Testis (tissue), 3 donors: Measurements from ENCODE around the gene LUZP2. TPM values are rescaled to one million over a fixed set of nuclear protein-coding genes. Genes with fewer than 3 reads are reported as not detected.

Source experiments
- DNase-seq: peaks from one replicate; pipeline ENCODE4 v3.0.0-alpha.2; 2019
- H3K27ac ChIP-seq, 2 donors: fragments of 200-600 bp; sonication (generic); one replicate each; pipeline ENCODE4 v1.5.1; 2019
- H3K27me3 ChIP-seq: fragments of 200-600 bp; sonication (generic); one replicate; pipeline ENCODE4 v1.5.1; 2019
- H3K36me3 ChIP-seq: fragments of 200-600 bp; sonication (generic); one replicate; pipeline ENCODE4 v1.5.1; 2017; ENCODE audit warnings: low read depth; ENCODE audit errors: missing control alignments
- H3K4me1 ChIP-seq: fragments of 200-600 bp; sonication (generic); one replicate; pipeline ENCODE4 v1.5.1; 2019
- H3K4me3 ChIP-seq, 2 donors: fragments of 200-600 bp; sonication (generic); one replicate each; pipeline ENCODE4 v1.5.1; 2017 to 2019
- H3K9me3 ChIP-seq: fragments of 200-600 bp; sonication (generic); one replicate; pipeline ENCODE4 v1.5.1; 2017
- CTCF ChIP-seq, 3 experiments: fragments of 450-650 bp in 2 of 3; fragments of 200-600 bp in 1 of 3; sonication (generic) in 1 of 3; IDR thresholded peaks; one replicate each; pipeline ENCODE4 v1.5.1; 2016 to 2019; ENCODE audit warnings: antibody characterized with exemption in 3 of 3, mild to moderate bottlenecking in 2 of 3, moderate library complexity in 1 of 3
- POLR2A ChIP-seq: fragments of 450-650 bp; IDR thresholded peaks from one replicate; pipeline ENCODE4 v1.6.1; 2017; ENCODE audit warnings: antibody characterized with exemption, mild to moderate bottlenecking, moderate library complexity
- WGBS, 2 donors: methylation state at CpG; one replicate each; pipeline ENCODE4 v1.1.5; 2018; 5-methylcytosine and 5-hydroxymethylcytosine counted together
- intact Hi-C: fragments of 100-400 bp; cut with DNase I; formaldehyde crosslinking; loops from one replicate; pipeline ENCODE4 v1.15.1; 2023; ENCODE audit warnings: low total_unique reads
- polyA plus RNA-seq: library from polyadenylated mRNA; stranded (reverse); fragments of 350-450 nt; fragmentation: Illumina TruSeq; extraction: RNeasy Lipid Tissue Mini Kit (QIAGEN cat#74804); gene quantifications from one replicate; pipeline ENCODE4 v1.2.3, GENCODE V29; 2014; ENCODE audit warnings: low read depth, low replicate concordance; ENCODE audit not compliant: insufficient read depth
- total RNA-seq, 2 donors: library from RNA; depleted of rRNA; stranded (reverse); fragments of >200 nt; gene quantifications; one replicate each; pipeline ENCODE4 v1.2.3, GENCODE V29; 2016

The LUZP2 gene
- total and polyA plus RNA-seq, 3 donors from 2014 or later = 0.63 to 0.98 (median 0.74) TPM

- Histone ChIP-seq H3K36me3 (no peaks in the 10 kb centered on the region), H3K27me3 (no peaks in the 10 kb centered on the region), H3K4me3 (no peak overlapping the region), H3K4me1 (no peaks in the 10 kb centered on the region), H3K9me3 (no peaks in the 10 kb centered on the region), H3K27ac (no peak overlapping the region)
- DNase-seq = no peak
- WGBS, 2 donors = 36 to 43% methylated on average over 1 of the region's 1 CpG
- intact Hi-C loops = no loop called here
- TF ChIP-seq CTCF (IDR thresholded peaks at IDR 0.05) = no peak
Measured at GRCh38 chr11:24870048-24870447, 373.2 kb downstream of the LUZP2 start.

DNA sequence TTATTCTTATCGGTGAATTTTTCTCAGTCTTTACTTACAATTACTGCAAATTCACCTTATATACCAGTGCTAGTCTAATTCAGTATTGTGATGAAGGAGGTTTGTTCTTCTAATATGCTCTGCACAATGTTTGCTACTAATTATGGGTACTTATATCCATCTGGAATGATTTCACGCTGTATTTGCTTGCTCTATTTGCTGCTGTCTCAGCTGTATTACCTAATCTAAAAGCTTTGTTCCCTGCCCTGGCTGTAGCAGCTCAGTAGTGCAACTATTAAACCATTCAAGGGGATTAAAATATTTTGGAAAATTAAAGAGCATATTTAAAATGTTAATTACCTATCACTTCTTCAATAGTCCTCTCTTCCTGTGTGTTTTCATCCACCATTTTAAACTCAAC is 375.3 kb downstream of the LUZP2 start:
- WGBS, 2 donors = 77 to 91% methylated on average over 2 of the region's 2 CpGs
- no peak for DNase-seq

DNA sequence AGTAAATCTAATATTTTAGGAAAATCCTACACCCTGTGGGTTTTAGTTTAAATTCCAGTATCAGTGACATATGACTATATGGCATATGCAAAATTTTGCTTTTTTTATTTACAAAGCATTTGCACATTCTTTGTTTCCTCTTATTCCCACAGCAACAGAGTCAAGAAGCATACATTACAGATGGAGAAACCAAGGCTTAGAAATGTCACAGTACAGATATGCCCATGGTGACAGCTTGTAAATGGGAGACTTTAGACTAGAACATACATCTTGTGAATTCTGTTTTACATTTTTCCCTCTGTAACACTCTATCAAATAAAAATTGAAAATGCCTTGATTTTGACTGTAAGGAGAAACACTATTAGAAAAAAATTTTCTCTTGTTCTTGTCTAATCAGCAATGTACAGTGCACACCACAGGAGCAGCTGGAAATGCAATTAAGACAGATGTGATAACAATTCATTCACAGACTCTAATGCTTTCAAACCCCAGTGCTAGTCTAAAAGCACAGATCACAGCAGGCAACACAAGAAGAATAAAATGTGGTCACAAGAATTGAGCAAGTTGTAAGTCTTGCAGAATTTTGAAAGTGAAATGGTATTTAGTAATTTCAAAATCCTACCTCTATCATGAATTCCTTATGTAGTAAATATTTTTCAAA is 375.9 kb downstream of the LUZP2 start:
- no peaks in the 10 kb centered on the region for H3K36me3 ChIP-seq
- H3K27me3 ChIP-seq = no peaks in the 10 kb centered on the region
- H3K4me1 ChIP-seq = no peaks in the 10 kb centered on the region
- DNase-seq = no peak
- intact Hi-C loops = no loop called here
- H3K4me3 ChIP-seq = no peak overlapping the region
- no peaks in the 10 kb centered on the region for H3K9me3 ChIP-seq
- H3K27ac ChIP-seq = no peak overlapping the region
- TF ChIP-seq POLR2A (no peak), CTCF (IDR thresholded peaks at IDR 0.05) (no peak)

More for the DNA sequence above, 375.3 kb downstream of the LUZP2 start:
- intact Hi-C loops = no loop called here
- no peaks in the 10 kb centered on the region for H3K4me1 ChIP-seq
- no peaks in the 10 kb centered on the region for H3K36me3 ChIP-seq
- no peaks in the 10 kb centered on the region for H3K27me3 ChIP-seq
- H3K9me3 ChIP-seq = no peaks in the 10 kb centered on the region
- TF ChIP-seq POLR2A (no peak), CTCF (IDR thresholded peaks at IDR 0.05) (no peak)
- no peak overlapping the region for H3K4me3 ChIP-seq
- H3K27ac ChIP-seq = no peak overlapping the region

DNA sequence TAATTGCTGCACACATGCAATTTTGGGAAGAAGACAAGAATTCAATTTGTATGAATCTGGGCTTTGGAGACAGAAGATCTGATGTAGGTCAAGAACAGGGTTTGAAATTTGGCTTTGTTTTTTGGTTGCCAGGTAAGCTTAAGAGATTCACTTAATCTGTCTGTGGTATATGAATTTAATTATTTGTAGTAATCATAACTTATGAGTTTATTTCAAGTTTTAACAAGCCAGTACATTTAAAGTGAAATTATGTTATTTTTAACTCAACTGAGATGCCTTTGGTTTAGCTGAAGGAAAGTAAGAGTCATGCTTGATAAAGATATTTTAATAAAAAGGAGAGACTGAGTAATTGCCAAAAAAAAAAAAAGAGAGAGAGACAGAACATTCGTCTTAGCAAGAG is 384.1 kb downstream of the LUZP2 start:
- H3K9me3 ChIP-seq = no peaks in the 10 kb centered on the region
- TF ChIP-seq CTCF (IDR thresholded peaks at IDR 0.05) (no peak), POLR2A (no peak)
- no peaks in the 10 kb centered on the region for H3K27me3 ChIP-seq
- no peaks in the 10 kb centered on the region for H3K4me1 ChIP-seq
- WGBS, 2 donors = 20 to 41% methylated on average over 1 of the region's 1 CpG
- no peak overlapping the region for H3K4me3 ChIP-seq
- no peak for DNase-seq
- intact Hi-C loops = no loop called here
- no peak overlapping the region for H3K27ac ChIP-seq
- H3K36me3 ChIP-seq = no peaks in the 10 kb centered on the region

DNA sequence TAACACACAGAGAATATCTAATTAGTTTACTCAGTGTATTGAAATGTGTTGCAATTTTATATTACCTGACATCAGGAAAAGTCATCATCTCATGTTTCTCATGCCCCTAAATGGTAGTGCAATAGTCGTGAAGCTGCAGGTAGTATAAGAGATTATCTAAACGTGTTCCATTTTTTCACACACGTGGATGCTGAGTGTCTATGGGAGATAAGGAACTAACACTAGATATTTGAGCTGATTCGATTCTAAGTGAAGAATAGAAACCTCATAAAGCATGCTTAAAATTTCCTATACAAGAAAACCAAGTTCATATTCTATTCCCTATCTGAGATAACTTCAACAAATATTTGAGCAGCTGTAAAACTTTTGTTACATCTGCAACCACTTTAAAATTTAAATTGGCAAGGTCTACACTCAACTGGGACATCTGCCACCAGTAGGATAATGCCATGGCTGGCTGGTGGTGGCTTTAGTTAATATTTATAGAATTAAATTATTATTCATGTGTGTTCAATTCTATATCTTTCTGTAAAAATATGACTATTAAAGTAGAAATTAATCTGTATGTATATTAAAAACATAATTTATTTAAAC is 388.8 kb downstream of the LUZP2 start:
- intact Hi-C loops = no loop called here
- no peak for DNase-seq
- no peaks in the 10 kb centered on the region for H3K4me1 ChIP-seq
- H3K36me3 ChIP-seq = no peaks in the 10 kb centered on the region
- 85 to 89% methylated on average over 4 of the region's 4 CpGs for WGBS, 2 donors
- H3K4me3 ChIP-seq = no peak overlapping the region
- no peaks in the 10 kb centered on the region for H3K27me3 ChIP-seq
- TF ChIP-seq POLR2A (no peak), CTCF (IDR thresholded peaks at IDR 0.05) (no peak)
- no peaks in the 10 kb centered on the region for H3K9me3 ChIP-seq
- no peak overlapping the region for H3K27ac ChIP-seq
